Cardiac muscle cell (in vitro differentiated cells and primary cell): ENCODE results near the gene RGMA. TPM values are rescaled to one million over a fixed set of nuclear protein-coding genes. Genes with fewer than 3 reads are reported as not detected.

Source experiments
- DNase-seq, 2 donors: peaks; one replicate each; pipeline versions ENCODE4 v3.0.0 to v3.0.0-alpha.2; 2010 to 2017; ENCODE audit warnings: low read depth in 1 of 2, low spot score in 1 of 2
- H3K27ac ChIP-seq: fragments of 200-600 bp; sonication (generic); 2 replicates; pipeline ENCODE4 v1.5.1; 2016
- H3K27me3 ChIP-seq: fragments of 200-600 bp; sonication (generic); 2 replicates; pipeline ENCODE4 v1.6.0; 2016; ENCODE audit warnings: control low read depth
- H3K36me3 ChIP-seq: fragments of 200-600 bp; sonication (generic); 2 replicates; pipeline ENCODE4 v1.5.1; 2016; ENCODE audit warnings: control low read depth
- H3K4me1 ChIP-seq: fragments of 200-600 bp; sonication (generic); 2 replicates; pipeline ENCODE4 v1.8.1; 2017; ENCODE audit warnings: low read depth, mild to moderate bottlenecking, mixed run types
- H3K4me3 ChIP-seq: fragments of 200-600 bp; sonication (generic); 2 replicates; pipeline ENCODE4 v1.5.1; 2016; ENCODE audit warnings: mild to moderate bottlenecking
- H3K9me3 ChIP-seq: fragments of 200-600 bp; sonication (generic); 2 replicates; pipeline ENCODE4 v1.5.1; 2017; ENCODE audit warnings: low read depth, mild to moderate bottlenecking, control low read depth
- CTCF ChIP-seq: IDR thresholded peaks from 2 replicates; pipeline ENCODE4 v1.5.1; 2012; ENCODE audit warnings: low read depth, mild to moderate bottlenecking, low read length
- polyA plus RNA-seq: library from polyadenylated mRNA; unstranded; fragments of >200 nt; fragmentation: Nextera tagmentation; extraction: Ambion mirVana; gene quantifications from 2 replicates; pipeline ENCODE4 v1.2.1, GENCODE V29; 2016
- total RNA-seq: library from RNA; depleted of rRNA; stranded (reverse); fragments of >200 nt; gene quantifications from 2 replicates; pipeline ENCODE4 v1.2.3, GENCODE V29; 2016

RGMA gene
- total and polyA plus RNA-seq, 2 experiments from 2014 or later: 1.0 to 4.8 TPM

GRCh38 chr15:93019971-93020370 lies 69.0 kb downstream of the RGMA start:
- Histone ChIP-seq H3K4me3 (no peak overlapping the region), H3K27ac (no peak overlapping the region), H3K36me3 (peaks cover 88% of the 10 kb centered on the region), H3K27me3 (no peaks in the 10 kb centered on the region), H3K9me3 (no peaks in the 10 kb centered on the region), H3K4me1 (peaks cover 7% of the 10 kb centered on the region)
- TF ChIP-seq CTCF: no peak
- no peak for DNase-seq

GRCh38 chr15:93019090-93019489 lies 69.9 kb downstream of the RGMA start:
- peak overlapping the region; percentile 35 for H3K27ac ChIP-seq
- TF ChIP-seq CTCF: no peak
- no peaks in the 10 kb centered on the region for H3K27me3 ChIP-seq
- H3K9me3 ChIP-seq: no peaks in the 10 kb centered on the region
- no peak for DNase-seq
- H3K4me3 ChIP-seq: no peak overlapping the region
- H3K36me3 ChIP-seq: peaks cover 88% of the 10 kb centered on the region
- peaks cover 2% of the 10 kb centered on the region for H3K4me1 ChIP-seq

GRCh38 chr15:93018574-93018973 lies 70.4 kb downstream of the RGMA start:
- Histone ChIP-seq H3K27me3 (no peaks in the 10 kb centered on the region), H3K4me1 (no peaks in the 10 kb centered on the region), H3K27ac (peak overlapping the region; percentile 57), H3K4me3 (no peak overlapping the region), H3K9me3 (no peaks in the 10 kb centered on the region), H3K36me3 (peaks cover 90% of the 10 kb centered on the region)
- DNase-seq: peak in 1 of 2 donors; percentile 26
- peak; percentile 30 for TF ChIP-seq CTCF

GRCh38 chr15:93017526-93017925 lies 71.5 kb downstream of the RGMA start:
- no peak for TF ChIP-seq CTCF
- Histone ChIP-seq H3K4me3 (no peak overlapping the region), H3K27me3 (no peaks in the 10 kb centered on the region), H3K9me3 (no peaks in the 10 kb centered on the region), H3K27ac (peak overlapping the region; percentile 57), H3K36me3 (peaks cover 91% of the 10 kb centered on the region), H3K4me1 (no peaks in the 10 kb centered on the region)
- DNase-seq: peak in 1 of 2 donors; percentile 61

- Histone ChIP-seq H3K4me1 (no peaks in the 10 kb centered on the region), H3K27me3 (no peaks in the 10 kb centered on the region), H3K9me3 (no peaks in the 10 kb centered on the region), H3K36me3 (peaks cover 92% of the 10 kb centered on the region), H3K27ac (peak overlapping the region; percentile 3), H3K4me3 (no peak overlapping the region)
- DNase-seq: no peak
- TF ChIP-seq CTCF: no peak
Measured at GRCh38 chr15:93012786-93013185, 76.2 kb downstream of the RGMA start.

- TF ChIP-seq CTCF: no peak
- DNase-seq: no peak
- Histone ChIP-seq H3K9me3 (no peaks in the 10 kb centered on the region), H3K4me3 (no peak overlapping the region), H3K36me3 (peaks cover 96% of the 10 kb centered on the region), H3K27me3 (no peaks in the 10 kb centered on the region), H3K4me1 (no peaks in the 10 kb centered on the region), H3K27ac (peak overlapping the region; percentile 67)
Measured at GRCh38 chr15:93007994-93008393, 81.0 kb downstream of the RGMA start.
